ENCODE results near the gene REPS1.
A peak's percentile ranks its signal among the peaks of the same experiment; 100 is the strongest.

REPS1 gene

DNA sequence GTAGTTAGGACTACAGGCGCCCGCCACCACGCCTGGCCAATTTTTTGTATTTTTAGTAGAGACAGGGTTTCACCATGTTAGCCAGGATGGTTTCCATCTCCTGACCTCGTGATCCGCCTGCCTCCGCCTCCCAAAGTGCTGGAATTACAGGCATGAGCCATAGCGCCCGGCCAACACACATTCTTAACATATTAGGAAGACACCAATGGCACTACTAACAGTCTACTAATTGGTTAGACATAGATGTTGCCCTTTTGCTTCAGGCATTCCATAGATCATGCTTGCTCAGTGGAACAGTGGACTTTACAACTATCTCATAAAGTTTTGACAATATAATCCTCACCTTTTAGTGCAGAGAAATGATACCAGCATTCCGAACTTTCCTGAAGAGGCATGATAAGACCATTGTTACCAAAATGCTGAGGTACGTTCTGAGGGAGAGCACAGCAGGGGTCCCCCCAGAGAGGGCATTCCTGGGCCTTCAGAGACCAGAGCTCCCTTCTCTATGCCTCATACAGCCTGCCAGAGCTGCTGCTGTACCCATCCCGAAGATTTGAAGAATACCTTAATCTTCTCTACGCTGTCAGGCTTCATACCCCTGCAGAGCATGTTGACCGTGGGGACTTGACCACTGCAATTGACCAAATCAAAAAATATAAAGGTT lies 102.8 kb downstream of the REPS1 start:
- no peak for DNase-seq
- H3K27me3 Mint-ChIP-seq (ENCODE audit: low read depth, poor library complexity): peaks cover 6% of the 10 kb centered on the region
- H3K36me3 Mint-ChIP-seq (ENCODE audit: low read depth): no peaks in the 10 kb centered on the region
- no peak overlapping the region for H3K4me3 Mint-ChIP-seq
- TF ChIP-seq CTCF (IDR thresholded peaks at IDR 0.05): no peak
- no peaks in the 10 kb centered on the region for H3K4me1 Mint-ChIP-seq
- no peak overlapping the region for H3K27ac Mint-ChIP-seq
- H3K9me3 Mint-ChIP-seq: no peaks in the 10 kb centered on the region

GRCh38 chr6:138882369-138883017 lies 105.6 kb downstream of the REPS1 start:
- no peak overlapping the region for H3K4me3 Mint-ChIP-seq
- H3K27me3 Mint-ChIP-seq (ENCODE audit: low read depth, poor library complexity): peaks cover 4% of the 10 kb centered on the region

DNA sequence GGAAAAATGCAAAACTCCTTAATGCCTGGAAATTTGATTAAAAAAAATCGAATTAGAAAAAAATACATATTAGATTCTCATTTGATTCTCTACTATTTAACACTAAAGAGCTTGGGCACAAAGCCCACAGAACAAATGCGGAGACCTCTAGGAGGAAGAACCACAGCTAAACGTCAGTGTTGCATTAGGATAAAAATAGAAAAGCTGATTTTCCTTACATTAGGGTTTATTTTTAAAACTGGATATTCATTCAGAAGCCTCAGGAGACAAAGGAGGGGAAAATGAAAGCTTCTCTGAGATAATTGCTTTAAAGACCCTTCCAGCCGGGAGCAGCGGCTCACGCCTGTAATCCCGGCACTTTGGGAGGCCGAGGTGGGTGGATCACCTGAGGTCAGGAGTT lies 114.9 kb downstream of the REPS1 start:
- Mint-ChIP-seq H3K27me3 (ENCODE audit: low read depth, poor library complexity) (peaks cover 7% of the 10 kb centered on the region), H3K9me3 (no peaks in the 10 kb centered on the region), H3K4me1 (peaks cover 14% of the 10 kb centered on the region), H3K36me3 (ENCODE audit: low read depth) (no peaks in the 10 kb centered on the region), H3K4me3 (no peak overlapping the region), H3K27ac (no peak overlapping the region)
- no peak for DNase-seq
- no peak for TF ChIP-seq CTCF (IDR thresholded peaks at IDR 0.05)

More at GRCh38 chr6:138882369-138883017, 105.6 kb downstream of the REPS1 start:
- Mint-ChIP-seq H3K36me3 (ENCODE audit: low read depth) (no peaks in the 10 kb centered on the region), H3K9me3 (no peaks in the 10 kb centered on the region), H3K27ac (no peak overlapping the region), H3K4me1 (no peaks in the 10 kb centered on the region)
- no peak for DNase-seq
- no peak for TF ChIP-seq CTCF (IDR thresholded peaks at IDR 0.05)

- Mint-ChIP-seq H3K9me3 (no peaks in the 10 kb centered on the region), H3K27me3 (ENCODE audit: low read depth, poor library complexity) (peaks cover 3% of the 10 kb centered on the region), H3K4me1 (peaks cover 20% of the 10 kb centered on the region), H3K4me3 (no peak overlapping the region), H3K27ac (no peak overlapping the region), H3K36me3 (ENCODE audit: low read depth) (no peaks in the 10 kb centered on the region)
- no peak for TF ChIP-seq CTCF (IDR thresholded peaks at IDR 0.05)
- DNase-seq: no peak
Observed at GRCh38 chr6:138869398-138869797, 118.7 kb downstream of the REPS1 start.

DNA sequence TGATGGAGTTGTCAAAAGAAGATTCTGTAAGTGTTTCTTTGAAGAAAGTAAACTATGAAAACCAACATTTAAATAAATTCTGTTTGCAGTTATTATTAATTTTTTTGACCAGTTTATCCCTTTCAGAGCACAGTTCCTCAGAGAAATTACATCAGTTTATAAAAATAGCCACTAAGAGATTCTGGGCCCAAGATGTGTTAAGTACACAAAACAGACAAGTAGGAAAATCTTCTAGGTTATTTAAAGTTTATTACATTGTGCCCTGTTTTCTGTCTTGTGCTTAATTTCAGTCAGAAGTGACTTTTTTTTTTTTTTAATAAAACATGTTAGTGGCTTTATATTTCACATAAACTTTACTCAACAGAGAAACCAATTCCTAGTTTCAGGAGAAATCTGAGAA lies 119.9 kb downstream of the REPS1 start:
- DNase-seq: no peak
- Mint-ChIP-seq H3K4me1 (peaks cover 20% of the 10 kb centered on the region), H3K27ac (peak overlapping the region; percentile 77), H3K27me3 (ENCODE audit: low read depth, poor library complexity) (peaks cover 6% of the 10 kb centered on the region), H3K36me3 (ENCODE audit: low read depth) (no peaks in the 10 kb centered on the region), H3K4me3 (no peak overlapping the region), H3K9me3 (no peaks in the 10 kb centered on the region)
- TF ChIP-seq CTCF (IDR thresholded peaks at IDR 0.05): no peak
